ENCODE results near the gene SDF4.

SDF4 gene

GRCh38 chr1:1229770-1230169 is 2.0 kb downstream of the SDF4 start:
- H3K36me3 ChIP-seq (ENCODE audit: control insufficient read depth in 1 of 2, insufficient read depth in 2 of 2, low read length in 2 of 2): peaks cover 51 to 57% of the 10 kb centered on the region in 2 experiments
- H4K8ac ChIP-seq (ENCODE audit: low read depth, low read length): no peak overlapping the region
- no peak overlapping the region for H2BK120ac ChIP-seq (ENCODE audit: insufficient read depth, low read length, poor library complexity)
- no peak overlapping the region for H3K27ac ChIP-seq (ENCODE audit: low read depth, low read length)
- no peak overlapping the region for H3K4me2 ChIP-seq (ENCODE audit: low read length)
- peaks cover 16% of the 10 kb centered on the region in 2 experiments for H3K4me1 ChIP-seq (ENCODE audit: control insufficient read depth in 1 of 2, insufficient read depth in 2 of 2, low read length in 2 of 2)
- no peak overlapping the region for H2BK12ac ChIP-seq (ENCODE audit: low read length)
- H3K23ac ChIP-seq (ENCODE audit: low read length): peak overlapping the region; percentile 17
- peaks cover 14% of the 10 kb centered on the region for H3K79me2 ChIP-seq (ENCODE audit: control insufficient read depth, insufficient read depth, low read length, poor library complexity)
- peak overlapping the region; percentile 36 for H3K9ac ChIP-seq (ENCODE audit: low read length)
- H2AK5ac ChIP-seq (ENCODE audit: low read length): no peak overlapping the region
- no peak for DNase-seq
- no peak overlapping the region for H4K91ac ChIP-seq (ENCODE audit: low read depth, low read length)
- no peak overlapping the region for H3K4me3 ChIP-seq (ENCODE audit: low read depth, low read length)
- no peak overlapping the region for H4K12ac ChIP-seq (ENCODE audit: low read depth, low read length)
- H2BK5ac ChIP-seq (ENCODE audit: low read depth, low read length, poor library complexity): no peak overlapping the region
- H3K27me3 ChIP-seq (ENCODE audit: insufficient read depth, low read length): no peaks in the 10 kb centered on the region
- H3K14ac ChIP-seq (ENCODE audit: low read length): no peak overlapping the region
- H2AFZ ChIP-seq (ENCODE audit: insufficient read depth, low read length, poor library complexity): no peak overlapping the region
- peaks cover 10% of the 10 kb centered on the region for H3K79me1 ChIP-seq (ENCODE audit: low read length)
- peak overlapping the region; percentile 2 for H3K4ac ChIP-seq (ENCODE audit: low read depth, low read length)
- peaks cover 14% of the 10 kb centered on the region for H3K9me3 ChIP-seq (ENCODE audit: insufficient read depth, low read depth, low read length)
- H3K18ac ChIP-seq (ENCODE audit: low read length): no peak overlapping the region
- no CpG with 5 or more reads among the region's 19 CpGs for WGBS (ENCODE audit: extremely low coverage, insufficient coverage, insufficient read length)

- peaks cover 16% of the 10 kb centered on the region in 2 experiments for H3K4me1 ChIP-seq (ENCODE audit: control insufficient read depth in 1 of 2, insufficient read depth in 2 of 2, low read length in 2 of 2)
- peaks cover 14% of the 10 kb centered on the region for H3K9me3 ChIP-seq (ENCODE audit: insufficient read depth, low read depth, low read length)
- no peak overlapping the region for H3K14ac ChIP-seq (ENCODE audit: low read length)
- no peak overlapping the region for H3K27ac ChIP-seq (ENCODE audit: low read depth, low read length)
- H4K12ac ChIP-seq (ENCODE audit: low read depth, low read length): no peak overlapping the region
- H3K4me3 ChIP-seq (ENCODE audit: low read depth, low read length): no peak overlapping the region
- no peak overlapping the region for H3K23ac ChIP-seq (ENCODE audit: low read length)
- no CpG with 5 or more reads among the region's 28 CpGs for WGBS (ENCODE audit: extremely low coverage, insufficient coverage, insufficient read length)
- H3K27me3 ChIP-seq (ENCODE audit: insufficient read depth, low read length): no peaks in the 10 kb centered on the region
- H3K9ac ChIP-seq (ENCODE audit: low read length): no peak overlapping the region
- no peak overlapping the region for H4K8ac ChIP-seq (ENCODE audit: low read depth, low read length)
- no peak overlapping the region for H2BK5ac ChIP-seq (ENCODE audit: low read depth, low read length, poor library complexity)
- H3K79me2 ChIP-seq (ENCODE audit: control insufficient read depth, insufficient read depth, low read length, poor library complexity): peaks cover 14% of the 10 kb centered on the region
- H2AK5ac ChIP-seq (ENCODE audit: low read length): no peak overlapping the region
- peaks cover 49 to 56% of the 10 kb centered on the region in 2 experiments for H3K36me3 ChIP-seq (ENCODE audit: control insufficient read depth in 1 of 2, insufficient read depth in 2 of 2, low read length in 2 of 2)
- H2BK120ac ChIP-seq (ENCODE audit: insufficient read depth, low read length, poor library complexity): no peak overlapping the region
- H3K4ac ChIP-seq (ENCODE audit: low read depth, low read length): no peak overlapping the region
- no peak overlapping the region for H4K91ac ChIP-seq (ENCODE audit: low read depth, low read length)
- H2BK12ac ChIP-seq (ENCODE audit: low read length): no peak overlapping the region
- no peak for DNase-seq
- no peak overlapping the region for H3K18ac ChIP-seq (ENCODE audit: low read length)
- H2AFZ ChIP-seq (ENCODE audit: insufficient read depth, low read length, poor library complexity): no peak overlapping the region
- H3K79me1 ChIP-seq (ENCODE audit: low read length): peaks cover 10% of the 10 kb centered on the region
- H3K4me2 ChIP-seq (ENCODE audit: low read length): no peak overlapping the region
Measured at GRCh38 chr1:1228596-1229321, 3.0 kb downstream of the SDF4 start.

- H3K27ac ChIP-seq (ENCODE audit: low read depth, low read length): no peak overlapping the region
- H2BK120ac ChIP-seq (ENCODE audit: insufficient read depth, low read length, poor library complexity): no peak overlapping the region
- H2AFZ ChIP-seq (ENCODE audit: insufficient read depth, low read length, poor library complexity): no peak overlapping the region
- H3K4me3 ChIP-seq (ENCODE audit: low read depth, low read length): no peak overlapping the region
- no peak overlapping the region for H3K9ac ChIP-seq (ENCODE audit: low read length)
- no peak for DNase-seq
- H4K12ac ChIP-seq (ENCODE audit: low read depth, low read length): no peak overlapping the region
- no peak overlapping the region for H2BK12ac ChIP-seq (ENCODE audit: low read length)
- no peak overlapping the region for H3K4me2 ChIP-seq (ENCODE audit: low read length)
- H3K4me1 ChIP-seq (ENCODE audit: control insufficient read depth in 1 of 2, insufficient read depth in 2 of 2, low read length in 2 of 2): peaks cover 14 to 15% of the 10 kb centered on the region in 2 experiments
- no CpG with 5 or more reads among the region's 30 CpGs for WGBS (ENCODE audit: extremely low coverage, insufficient coverage, insufficient read length)
- H2AK5ac ChIP-seq (ENCODE audit: low read length): no peak overlapping the region
- peaks cover 10% of the 10 kb centered on the region for H3K79me1 ChIP-seq (ENCODE audit: low read length)
- H3K36me3 ChIP-seq (ENCODE audit: control insufficient read depth in 1 of 2, insufficient read depth in 2 of 2, low read length in 2 of 2): peaks cover 50 to 61% of the 10 kb centered on the region in 2 experiments
- no peak overlapping the region for H3K4ac ChIP-seq (ENCODE audit: low read depth, low read length)
- no peak overlapping the region for H4K91ac ChIP-seq (ENCODE audit: low read depth, low read length)
- H3K23ac ChIP-seq (ENCODE audit: low read length): no peak overlapping the region
- H3K18ac ChIP-seq (ENCODE audit: low read length): no peak overlapping the region
- H3K14ac ChIP-seq (ENCODE audit: low read length): no peak overlapping the region
- no peak overlapping the region for H2BK5ac ChIP-seq (ENCODE audit: low read depth, low read length, poor library complexity)
- no peak overlapping the region for H4K8ac ChIP-seq (ENCODE audit: low read depth, low read length)
- H3K27me3 ChIP-seq (ENCODE audit: insufficient read depth, low read length): no peaks in the 10 kb centered on the region
- H3K79me2 ChIP-seq (ENCODE audit: control insufficient read depth, insufficient read depth, low read length, poor library complexity): peaks cover 14% of the 10 kb centered on the region
- H3K9me3 ChIP-seq (ENCODE audit: insufficient read depth, low read depth, low read length): peaks cover 12% of the 10 kb centered on the region
Measured at GRCh38 chr1:1228187-1228586, 3.6 kb downstream of the SDF4 start.

- peaks cover 6% of the 10 kb centered on the region for H3K9me3 ChIP-seq (ENCODE audit: insufficient read depth, low read depth, low read length)
- no peak overlapping the region for H3K4me2 ChIP-seq (ENCODE audit: low read length)
- no peak overlapping the region for H3K23ac ChIP-seq (ENCODE audit: low read length)
- H2AK5ac ChIP-seq (ENCODE audit: low read length): no peak overlapping the region
- H4K91ac ChIP-seq (ENCODE audit: low read depth, low read length): no peak overlapping the region
- no peak overlapping the region for H4K8ac ChIP-seq (ENCODE audit: low read depth, low read length)
- no peak overlapping the region for H4K12ac ChIP-seq (ENCODE audit: low read depth, low read length)
- no peak overlapping the region for H3K4ac ChIP-seq (ENCODE audit: low read depth, low read length)
- H3K14ac ChIP-seq (ENCODE audit: low read length): no peak overlapping the region
- no peak overlapping the region for H3K9ac ChIP-seq (ENCODE audit: low read length)
- no peak overlapping the region for H2AFZ ChIP-seq (ENCODE audit: insufficient read depth, low read length, poor library complexity)
- peaks cover 6 to 7% of the 10 kb centered on the region in 2 experiments for H3K4me1 ChIP-seq (ENCODE audit: control insufficient read depth in 1 of 2, insufficient read depth in 2 of 2, low read length in 2 of 2)
- no peak overlapping the region for H2BK5ac ChIP-seq (ENCODE audit: low read depth, low read length, poor library complexity)
- H3K27me3 ChIP-seq (ENCODE audit: insufficient read depth, low read length): no peaks in the 10 kb centered on the region
- peaks cover 8% of the 10 kb centered on the region for H3K79me1 ChIP-seq (ENCODE audit: low read length)
- no peak overlapping the region for H2BK120ac ChIP-seq (ENCODE audit: insufficient read depth, low read length, poor library complexity)
- H3K18ac ChIP-seq (ENCODE audit: low read length): no peak overlapping the region
- H3K4me3 ChIP-seq (ENCODE audit: low read depth, low read length): no peak overlapping the region
- peaks cover 54 to 66% of the 10 kb centered on the region in 2 experiments for H3K36me3 ChIP-seq (ENCODE audit: control insufficient read depth in 1 of 2, insufficient read depth in 2 of 2, low read length in 2 of 2)
- peaks cover 8% of the 10 kb centered on the region for H3K79me2 ChIP-seq (ENCODE audit: control insufficient read depth, insufficient read depth, low read length, poor library complexity)
- WGBS (ENCODE audit: extremely low coverage, insufficient coverage, insufficient read length): no CpG with 5 or more reads among the region's 25 CpGs
- no peak overlapping the region for H2BK12ac ChIP-seq (ENCODE audit: low read length)
- no peak for DNase-seq
- no peak overlapping the region for H3K27ac ChIP-seq (ENCODE audit: low read depth, low read length)
Measured at GRCh38 chr1:1227386-1227785, 4.4 kb downstream of the SDF4 start.

Measured in trophoblast cell (in vitro differentiated cells and primary cell).